HG02588 (cell line): ENCODE measurements around the gene CGN.

ENCODE experiments used
- ATAC-seq: cut with Tn5 transposase; IDR thresholded peaks from one replicate; pipeline ENCODE4 v1.9.1; 2021; ENCODE audit warnings: mild to moderate bottlenecking, moderate library complexity; ENCODE audit not compliant: unreplicated experiment

The CGN gene

DNA sequence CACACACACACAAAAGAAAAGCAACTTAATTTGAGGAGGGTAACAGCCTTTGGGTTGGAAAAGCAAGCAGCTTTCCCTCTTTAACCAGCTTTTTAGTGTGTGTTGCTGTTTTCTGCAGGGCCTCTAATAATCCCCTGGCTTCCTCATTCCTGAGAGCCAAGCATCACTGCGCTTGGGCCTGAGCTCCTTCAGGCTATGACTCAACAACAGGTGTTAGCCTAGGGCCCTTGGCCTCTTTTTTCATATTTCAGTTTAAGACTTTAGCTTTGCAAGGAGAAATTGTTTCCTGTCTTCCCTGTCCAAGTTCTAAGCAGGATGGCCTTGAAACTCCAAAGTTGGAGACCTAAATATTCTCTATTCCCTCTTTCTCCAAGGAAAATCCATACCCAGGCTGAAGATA lies 74.4 kb downstream of the CGN start:
- no peak for ATAC-seq
